Measurements from ENCODE around the gene LRRC32.

GRCh38 chr11:76654298-76654851, 16.2 kb downstream of the LRRC32 start:
- TF ChIP-seq CTCF (IDR thresholded peaks at IDR 0.05) (no peak), POLR2AphosphoS5 (IDR thresholded peaks at IDR 0.05) (peak in 3 of 4 donors; percentile 52 to 71 (median 67)), POLR2A (IDR thresholded peaks at IDR 0.05) (no peak)

All from sigmoid colon (tissue), 4 donors.